GM19467 (cell line): Measurements from ENCODE around the gene MBD5.

Experiments
- ATAC-seq: cut with Tn5 transposase; IDR thresholded peaks from one replicate; pipeline ENCODE4 v1.9.1; 2021; ENCODE audit warnings: mild to moderate bottlenecking, moderate library complexity; ENCODE audit not compliant: unreplicated experiment

The MBD5 gene

GRCh38 chr2:148515120-148515519 is 494.2 kb downstream of the MBD5 start:
- no peak for ATAC-seq

GRCh38 chr2:148515976-148516375 is 495.1 kb downstream of the MBD5 start:
- ATAC-seq, result no peak

GRCh38 chr2:148517296-148517695 is 496.4 kb downstream of the MBD5 start:
- ATAC-seq, result no peak

- no peak for ATAC-seq
Measured at GRCh38 chr2:148517822-148518221, 496.9 kb downstream of the MBD5 start.

GRCh38 chr2:148519013-148519412 is 498.1 kb downstream of the MBD5 start:
- no peak for ATAC-seq

- ATAC-seq, result no peak
Measured at GRCh38 chr2:148521181-148521580, 500.3 kb downstream of the MBD5 start.

- ATAC-seq, result no peak
Measured at GRCh38 chr2:148523315-148523714, 502.4 kb downstream of the MBD5 start.

- ATAC-seq, result no peak
Measured at GRCh38 chr2:148524519-148524919, 503.6 kb downstream of the MBD5 start.

GRCh38 chr2:148525130-148525529 is 504.2 kb downstream of the MBD5 start:
- ATAC-seq, result no peak

GRCh38 chr2:148526509-148527346 is 505.8 kb downstream of the MBD5 start:
- ATAC-seq, result no peak

GRCh38 chr2:148527488-148528340 is 506.8 kb downstream of the MBD5 start:
- no peak for ATAC-seq

- ATAC-seq, result no peak
Measured at GRCh38 chr2:148528356-148529064, 507.6 kb downstream of the MBD5 start.

- ATAC-seq, result no peak
Measured at GRCh38 chr2:148529745-148530144, 508.9 kb downstream of the MBD5 start.

GRCh38 chr2:148530350-148530749 is 509.5 kb downstream of the MBD5 start:
- ATAC-seq, result no peak

GRCh38 chr2:148531235-148531634 is 510.3 kb downstream of the MBD5 start:
- ATAC-seq, result no peak

- no peak for ATAC-seq
Measured at GRCh38 chr2:148531669-148532428, 511.0 kb downstream of the MBD5 start.

GRCh38 chr2:148533004-148533403 is 512.1 kb downstream of the MBD5 start:
- ATAC-seq, result no peak

GRCh38 chr2:148533685-148534084 is 512.8 kb downstream of the MBD5 start:
- ATAC-seq, result no peak

GRCh38 chr2:148534416-148535204 is 513.7 kb downstream of the MBD5 start:
- ATAC-seq, result no peak

- no peak for ATAC-seq
Measured at GRCh38 chr2:148538375-148538774, 517.5 kb downstream of the MBD5 start.
